Measurements from ENCODE around the gene PTP4A2.
"Not testable (repeated sequence)": the region's sequence is repeated elsewhere in the genome, so short reads cannot be mapped to it uniquely, and the experiment has no call there.

The PTP4A2 gene

DNA sequence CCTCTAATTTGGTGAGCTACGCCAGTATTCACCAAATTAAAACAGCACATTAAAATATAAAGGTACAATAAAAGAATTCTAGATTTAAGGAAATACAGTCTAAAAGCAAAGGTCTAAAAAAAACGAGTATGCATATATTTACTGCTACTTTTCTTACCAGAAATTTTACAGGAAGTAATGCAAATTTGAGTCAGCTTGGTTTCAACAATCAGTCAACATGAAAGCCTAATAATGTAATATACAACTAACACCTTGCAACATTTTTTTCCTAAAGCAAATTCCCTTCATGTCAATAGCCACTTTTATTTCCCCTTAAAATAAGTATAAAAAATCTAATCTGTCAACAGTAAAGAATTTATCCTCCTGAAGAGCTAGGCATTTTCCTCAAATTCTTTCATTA is 11.9 kb downstream of the PTP4A2 start:
- in situ Hi-C loops (cut with MboI; ENCODE audit: low sequenced_read_pairs), result no loop called here

DNA sequence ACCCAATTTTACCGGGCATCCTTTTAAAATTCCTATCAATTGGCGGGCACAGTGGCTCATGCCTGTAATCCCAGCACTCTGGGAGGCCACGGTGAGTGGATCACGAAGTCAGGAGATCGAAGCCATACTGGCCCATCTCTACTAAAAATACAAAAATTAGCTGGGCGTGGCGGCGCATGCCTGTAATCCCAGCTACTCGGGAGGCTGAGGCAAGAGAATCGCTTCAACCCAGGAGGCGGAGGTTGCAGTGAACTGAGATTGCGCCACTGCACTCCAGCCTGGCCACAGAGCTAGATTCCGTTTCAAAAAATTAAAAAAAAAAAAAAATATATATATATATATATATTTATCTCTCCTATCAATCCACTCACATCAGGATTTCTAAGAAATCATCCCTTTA is 12.3 kb downstream of the PTP4A2 start:
- in situ Hi-C loops (cut with MboI; ENCODE audit: low sequenced_read_pairs), result not testable (repeated sequence)

DNA sequence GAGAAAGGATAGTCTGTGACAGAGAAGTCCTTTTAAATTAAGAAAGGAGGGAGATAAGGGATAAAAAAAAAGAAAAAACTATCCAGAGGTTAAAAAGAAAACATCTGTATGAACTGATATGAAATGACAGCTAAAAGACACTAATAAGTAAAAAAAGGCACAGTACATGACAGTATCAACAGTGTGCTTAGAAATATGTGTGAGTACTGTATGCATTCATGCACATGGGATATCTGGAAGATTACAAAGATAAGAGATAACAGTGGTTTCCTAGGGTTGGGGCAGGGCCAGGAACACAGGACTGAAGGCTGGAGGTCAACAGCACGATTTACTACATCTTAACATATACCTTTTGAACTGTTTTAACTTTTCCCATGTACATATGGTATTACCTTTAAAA is 13.3 kb downstream of the PTP4A2 start:
- in situ Hi-C loops (cut with MboI; ENCODE audit: low sequenced_read_pairs), result no loop called here

DNA sequence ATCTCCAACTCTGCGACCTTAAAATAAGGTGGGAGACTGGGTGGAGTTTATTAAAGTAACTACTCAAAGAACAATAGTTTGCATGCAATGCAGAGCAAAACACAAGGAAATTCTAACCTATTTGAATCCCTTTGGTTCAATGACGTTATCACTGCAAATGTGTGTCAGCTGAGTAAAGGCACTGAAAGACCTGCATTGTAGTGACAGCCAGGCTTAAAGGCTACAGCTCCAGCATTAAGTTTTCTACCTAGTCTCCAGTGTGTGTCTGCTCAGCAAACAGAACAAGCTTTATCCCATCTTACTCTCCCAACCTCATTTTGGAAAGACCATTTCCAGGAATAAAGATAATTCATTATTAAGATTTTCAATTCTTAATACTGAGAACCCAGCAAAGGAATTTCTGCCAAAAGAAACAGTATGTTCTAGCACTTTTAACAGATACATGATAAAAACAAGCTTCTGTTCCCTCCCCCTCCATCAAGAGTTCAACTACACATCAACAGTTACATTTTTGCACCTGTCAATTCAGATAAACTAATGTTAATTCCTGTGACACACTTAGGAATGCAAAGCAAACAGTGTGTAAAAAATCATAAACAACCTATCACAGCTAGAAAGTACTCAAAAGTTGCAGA is 14.2 kb downstream of the PTP4A2 start:
- in situ Hi-C loops (cut with MboI; ENCODE audit: low sequenced_read_pairs), result no loop called here

DNA sequence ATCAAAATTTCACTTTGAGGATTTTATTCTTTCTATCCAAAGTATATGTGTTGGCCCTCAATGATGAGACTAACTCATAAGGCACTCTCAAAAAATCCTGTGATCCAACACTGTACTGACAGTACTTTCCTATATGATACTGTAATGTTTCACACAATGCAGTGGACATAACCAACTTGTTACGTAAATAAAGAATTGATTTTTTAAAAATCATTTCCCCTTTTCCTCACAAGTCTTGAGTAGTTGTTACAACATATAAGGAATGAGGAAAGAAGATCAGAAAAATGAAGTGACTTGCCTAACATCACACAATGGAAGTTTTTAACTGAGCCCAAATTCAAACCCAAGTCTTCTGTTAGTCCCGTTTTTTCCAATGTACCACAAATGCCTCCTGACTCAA is 17.2 kb downstream of the PTP4A2 start:
- in situ Hi-C loops (cut with MboI; ENCODE audit: low sequenced_read_pairs), result no loop called here

DNA sequence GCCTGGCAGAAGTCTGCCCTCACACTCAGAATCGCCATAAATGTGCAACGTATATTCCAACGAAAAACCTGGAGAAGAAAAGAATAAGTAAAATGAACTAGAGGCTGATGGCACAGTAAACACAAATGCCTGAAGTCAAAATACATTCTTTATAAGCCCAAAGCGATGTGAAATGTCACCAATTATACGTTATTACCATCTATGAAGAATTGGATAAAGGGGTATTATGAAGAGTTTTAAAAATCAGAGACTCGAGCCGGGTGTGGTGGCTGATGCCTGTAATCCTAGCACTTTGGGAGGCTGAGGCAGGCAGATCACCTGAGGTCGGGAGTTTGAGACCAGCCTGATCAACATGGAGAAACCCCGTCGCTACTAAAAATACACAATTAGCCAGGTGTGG is 18.6 kb downstream of the PTP4A2 start:
- in situ Hi-C loops (cut with MboI; ENCODE audit: low sequenced_read_pairs), result no loop called here

DNA sequence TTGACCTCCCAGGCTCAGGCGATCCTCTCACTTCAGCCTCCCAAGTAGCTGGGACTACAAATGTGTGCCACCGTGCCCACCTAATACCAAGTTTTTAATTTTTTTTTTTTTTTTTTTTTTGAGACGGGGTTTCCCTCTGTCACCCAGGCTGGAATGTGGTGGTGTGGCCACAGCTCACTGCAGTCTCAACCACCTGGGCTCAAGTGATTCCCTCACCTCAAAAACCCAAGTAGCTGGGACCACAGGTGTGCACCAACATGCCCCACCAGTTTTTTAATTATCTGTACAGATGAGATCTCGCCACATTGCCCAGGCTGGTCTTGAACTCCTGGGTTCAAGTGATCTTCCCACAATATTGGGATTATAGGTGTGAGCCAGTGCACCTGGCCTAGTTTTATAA is 22.7 kb downstream of the PTP4A2 start:
- in situ Hi-C loops (cut with MboI; ENCODE audit: low sequenced_read_pairs), result no loop called here

DNA sequence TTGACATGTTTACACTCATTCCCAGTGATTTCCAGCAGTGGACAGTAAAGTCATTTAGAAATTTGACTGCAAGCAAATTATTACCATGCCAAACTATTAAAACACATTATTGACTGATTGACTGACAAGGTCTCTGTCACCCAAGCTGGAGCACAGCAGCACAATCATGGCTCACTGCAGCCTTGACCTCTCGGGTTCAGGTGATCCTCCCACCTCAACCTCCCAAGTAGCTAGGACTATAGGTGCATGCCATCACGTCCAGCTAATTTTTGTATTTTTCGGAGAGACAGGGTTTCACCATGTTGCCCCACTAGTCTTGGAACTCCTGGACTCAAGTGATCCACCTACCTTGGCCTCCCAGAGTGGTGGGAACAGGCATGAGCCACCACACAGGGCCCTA is 24.2 kb downstream of the PTP4A2 start:
- in situ Hi-C loops (cut with MboI; ENCODE audit: low sequenced_read_pairs), result no loop called here

DNA sequence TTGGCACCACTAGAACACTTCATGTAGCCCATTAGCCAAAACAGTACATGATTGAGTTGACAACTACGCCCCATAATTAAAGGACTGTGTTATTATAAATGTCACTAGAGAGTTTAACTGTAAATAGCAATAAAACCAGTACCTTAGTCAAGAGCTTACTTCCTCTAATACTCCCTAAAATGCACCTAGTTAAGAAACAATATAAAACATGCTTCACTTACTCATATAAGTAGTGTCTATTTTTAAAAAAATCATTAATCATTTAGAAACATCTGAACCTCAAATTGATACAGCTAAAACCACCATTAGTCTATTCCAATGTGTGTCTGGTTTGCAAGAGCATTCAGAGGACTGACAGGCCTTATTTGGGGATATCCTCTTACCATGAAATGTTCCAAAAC is 25.3 kb downstream of the PTP4A2 start:
- in situ Hi-C loops (cut with MboI; ENCODE audit: low sequenced_read_pairs), result no loop called here

DNA sequence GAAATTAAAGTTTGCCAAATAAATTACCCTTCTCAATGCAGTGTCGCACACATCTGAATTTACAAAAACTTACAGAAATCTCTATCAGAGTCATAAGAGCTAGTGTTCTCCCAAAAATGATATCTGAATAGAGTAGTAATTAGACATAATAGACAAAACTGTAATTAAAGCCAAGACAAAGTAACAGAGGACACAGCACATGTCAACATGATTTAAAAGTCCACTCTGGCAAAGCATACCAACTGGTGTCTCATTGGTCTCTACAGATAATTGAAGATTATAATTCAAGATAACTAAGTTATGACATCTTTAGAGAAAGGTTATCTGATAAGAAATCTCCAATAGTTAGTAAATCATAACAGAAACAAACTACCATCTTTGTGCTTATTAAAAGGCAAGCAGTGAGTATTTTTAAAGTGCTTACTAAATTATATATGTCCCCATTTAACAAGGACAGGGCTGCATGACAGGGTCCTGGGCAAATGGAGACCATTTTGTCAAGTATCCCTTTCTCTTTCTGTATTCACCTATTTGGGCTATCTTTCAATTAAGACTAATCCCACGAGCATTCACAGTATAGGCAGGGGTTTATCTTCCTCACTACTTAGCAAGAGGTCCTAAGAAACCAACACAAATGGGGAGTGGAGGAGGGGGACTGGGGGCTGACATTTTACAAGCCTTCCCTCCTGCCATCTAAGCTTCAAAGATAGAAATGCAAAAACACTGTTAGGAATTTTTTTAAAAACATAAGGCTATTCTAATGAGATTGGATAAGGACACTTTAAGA is 26.0 kb downstream of the PTP4A2 start:
- in situ Hi-C loops (cut with MboI; ENCODE audit: low sequenced_read_pairs), result no loop called here

DNA sequence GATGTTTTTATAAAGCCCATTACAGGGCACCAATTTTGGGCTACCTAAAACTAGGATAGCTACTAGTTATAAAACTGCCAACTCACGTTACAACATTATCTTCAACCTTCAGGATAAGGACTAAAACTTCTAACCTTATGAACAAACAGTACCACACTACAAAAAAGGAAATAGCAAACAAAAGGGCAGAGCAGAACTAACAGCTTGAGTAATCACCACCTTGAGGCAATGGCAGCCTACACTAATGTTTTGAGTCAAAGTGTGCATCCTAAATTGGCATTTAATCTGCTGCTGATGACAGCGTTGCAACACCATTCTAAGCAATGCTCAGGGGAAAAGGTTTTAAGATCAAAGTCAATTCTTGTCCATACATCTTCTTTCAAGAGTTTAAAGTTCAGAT is 27.2 kb downstream of the PTP4A2 start:
- in situ Hi-C loops (cut with MboI; ENCODE audit: low sequenced_read_pairs), result no loop called here

DNA sequence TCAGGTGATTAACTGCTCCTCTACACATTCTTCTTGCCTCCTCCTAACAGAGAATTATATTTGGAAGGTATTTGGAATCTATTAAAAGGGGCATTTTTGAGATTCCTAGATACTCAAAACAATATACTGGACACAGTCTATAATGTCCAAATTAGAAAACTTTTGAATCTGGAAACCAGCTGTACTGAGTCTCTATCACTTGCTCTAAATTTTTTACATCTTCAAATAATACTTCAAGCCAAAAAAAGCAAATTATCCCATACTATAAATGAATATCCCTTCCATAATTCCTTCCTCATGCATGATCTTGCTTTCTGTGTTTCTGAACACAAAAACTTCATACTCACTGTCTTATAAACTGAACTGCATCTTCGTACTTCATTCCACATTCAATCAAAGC is 28.5 kb downstream of the PTP4A2 start:
- in situ Hi-C loops (cut with MboI; ENCODE audit: low sequenced_read_pairs), result no loop called here

DNA sequence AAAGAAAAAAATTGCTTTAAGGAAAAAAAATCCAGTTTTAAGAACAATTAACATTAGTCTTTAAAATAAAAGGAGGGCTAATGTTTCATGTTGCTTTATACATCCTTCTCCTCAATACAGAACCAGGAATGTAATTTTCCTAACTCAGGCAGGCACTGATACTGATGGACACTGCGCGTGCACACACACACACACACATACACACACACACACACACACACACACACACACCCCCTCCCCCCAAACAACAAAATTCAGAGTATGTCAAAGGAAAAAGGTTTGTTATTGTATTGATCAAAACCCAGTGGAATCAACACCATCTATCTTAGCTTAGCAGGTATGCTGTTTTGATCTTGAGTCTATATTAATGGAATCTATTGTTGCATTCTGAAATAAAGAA is 31.6 kb downstream of the PTP4A2 start:
- in situ Hi-C loops (cut with MboI; ENCODE audit: low sequenced_read_pairs), result no loop called here

DNA sequence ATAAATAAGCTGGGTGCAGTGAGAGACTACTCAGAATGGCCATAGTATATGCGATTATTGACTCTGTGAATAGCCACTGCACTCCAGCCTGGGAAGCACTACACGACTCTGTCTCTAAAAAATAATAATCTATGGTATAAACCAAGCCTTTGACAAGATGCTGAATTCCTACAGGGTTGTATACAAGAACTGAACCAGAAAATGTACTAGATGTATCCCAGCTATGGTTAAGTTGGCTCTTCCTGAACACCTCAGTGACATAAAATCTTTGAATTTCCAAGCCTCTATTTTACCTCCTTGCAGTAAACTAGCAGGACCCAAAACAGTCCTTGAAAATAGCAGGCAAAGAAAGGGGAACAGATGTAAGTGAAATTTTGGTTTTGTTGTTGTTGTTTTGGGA is 32.5 kb downstream of the PTP4A2 start:
- in situ Hi-C loops (cut with MboI; ENCODE audit: low sequenced_read_pairs), result no loop called here

DNA sequence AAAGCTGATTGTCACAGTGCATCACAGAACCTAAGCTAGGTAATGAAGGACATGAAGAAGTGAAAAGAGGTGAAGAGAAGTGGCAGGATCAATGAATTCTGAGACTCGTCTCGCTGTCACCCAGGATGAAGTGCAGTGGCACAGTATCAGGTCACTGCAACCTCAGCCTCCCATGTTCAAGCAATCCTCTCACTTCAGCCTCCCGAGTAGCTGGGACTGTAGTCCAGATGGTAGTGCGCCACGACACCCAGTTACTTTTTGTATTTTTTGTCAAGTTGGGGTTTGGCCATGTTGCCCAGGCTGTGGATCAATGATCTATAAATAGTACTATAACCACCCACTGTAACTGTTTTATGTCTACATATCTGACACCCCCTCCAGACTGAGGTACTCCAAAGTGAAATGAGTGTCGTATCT is 33.1 kb downstream of the PTP4A2 start:
- in situ Hi-C loops (cut with MboI; ENCODE audit: low sequenced_read_pairs), result no loop called here

DNA sequence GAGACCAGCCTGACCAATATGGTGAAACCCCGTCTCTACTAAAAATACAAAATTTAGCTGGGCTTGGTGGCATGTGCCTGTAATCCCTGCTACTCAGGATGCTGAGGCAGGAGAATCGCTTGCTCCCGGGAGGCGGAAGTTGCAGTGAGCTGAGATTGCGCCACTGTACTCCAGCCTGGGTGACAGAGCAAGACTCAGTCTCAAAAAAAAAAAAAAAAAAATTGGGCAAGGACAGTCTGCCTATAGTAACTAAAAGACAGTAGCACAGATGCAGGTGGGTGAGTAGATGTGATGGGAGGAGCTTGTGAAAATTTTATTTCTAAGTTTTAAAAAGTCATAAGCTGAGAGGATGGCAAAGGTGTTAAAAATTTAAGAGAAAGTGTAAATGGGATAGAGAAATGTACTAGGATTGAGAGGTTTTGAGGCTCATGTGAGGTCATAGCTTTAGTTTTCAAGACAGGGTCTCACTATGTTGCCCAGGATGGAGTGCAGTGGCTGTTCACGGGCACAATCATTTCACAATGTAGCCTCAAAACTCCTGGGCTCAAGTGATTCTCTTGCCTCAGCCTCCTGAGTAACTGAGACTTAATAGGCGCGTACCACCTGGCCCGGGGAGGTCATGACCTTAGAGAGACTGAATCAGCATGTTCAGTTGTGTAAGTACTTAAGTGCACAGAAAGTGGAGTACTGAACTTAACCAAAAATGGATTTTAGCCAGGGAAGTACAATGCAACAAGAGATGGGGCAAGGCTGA is 33.7 kb downstream of the PTP4A2 start:
- in situ Hi-C loops (cut with MboI; ENCODE audit: low sequenced_read_pairs), result no loop called here

DNA sequence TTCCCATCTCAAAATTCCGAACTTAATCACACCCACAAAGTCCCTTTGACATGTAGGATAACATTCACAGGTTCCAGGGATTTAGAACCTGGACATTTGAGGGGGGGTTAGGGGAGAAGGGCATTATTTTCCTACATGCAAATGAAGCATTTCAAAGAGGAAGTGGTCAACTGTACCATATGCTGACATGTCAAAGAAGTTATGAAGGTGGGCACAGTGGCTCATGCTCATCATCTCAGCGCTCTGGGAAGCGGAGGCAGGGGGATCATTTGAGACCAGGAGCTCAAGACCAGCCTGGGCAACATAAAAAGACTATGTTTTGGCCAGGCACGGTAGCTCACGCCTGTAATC is 35.7 kb downstream of the PTP4A2 start:
- in situ Hi-C loops (cut with MboI; ENCODE audit: low sequenced_read_pairs), result no loop called here

DNA sequence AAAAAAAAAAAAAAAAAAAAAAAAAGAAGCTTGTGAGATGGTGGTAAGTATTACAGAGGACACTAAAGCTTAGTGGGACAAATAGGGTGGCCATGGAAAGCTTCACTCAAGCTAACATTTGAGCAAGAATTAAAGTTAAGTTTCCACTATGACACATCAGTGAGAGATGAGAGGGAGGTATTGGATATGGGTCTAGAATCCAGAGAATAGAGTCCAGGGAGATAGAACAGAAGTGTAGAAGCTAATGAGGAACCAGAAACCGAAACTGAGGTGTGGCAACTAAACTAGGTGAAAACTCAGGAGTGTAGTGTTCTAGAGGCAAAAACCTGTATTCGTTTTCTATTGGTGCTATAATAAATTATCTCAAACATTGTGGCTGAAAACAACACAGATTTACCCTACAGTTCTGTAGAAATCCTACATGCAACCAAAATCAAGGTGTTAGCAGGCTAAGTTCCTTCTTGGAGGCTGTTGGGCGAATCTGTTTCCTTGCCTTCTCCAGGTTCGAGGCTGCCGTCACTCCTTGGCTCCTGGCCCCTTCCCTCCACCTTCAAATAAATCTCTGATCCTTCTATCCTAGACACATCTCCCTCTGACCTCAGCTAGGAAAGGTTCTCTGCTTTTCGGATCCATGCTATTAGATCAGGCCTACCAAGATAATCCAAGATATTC is 36.2 kb downstream of the PTP4A2 start:
- in situ Hi-C loops (cut with MboI; ENCODE audit: low sequenced_read_pairs), result no loop called here

DNA sequence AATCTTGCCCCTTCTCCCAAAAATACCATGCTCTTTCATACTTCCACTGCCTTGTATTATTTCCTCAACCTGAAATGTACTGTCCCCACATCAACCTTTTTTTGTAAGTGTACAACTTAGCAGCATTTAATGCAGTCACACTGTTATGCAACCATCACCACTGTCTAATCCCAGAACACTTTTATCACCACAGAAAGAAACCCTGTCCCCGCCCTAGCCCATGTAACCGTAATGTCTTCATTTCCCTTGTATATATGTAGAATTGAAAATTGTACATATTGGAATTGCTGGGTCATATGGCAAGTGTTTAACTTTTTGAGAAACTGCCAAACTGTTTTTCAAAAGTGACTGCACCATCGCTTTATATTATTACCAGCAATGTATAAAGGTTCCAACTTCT is 37.4 kb downstream of the PTP4A2 start:
- in situ Hi-C loops (cut with MboI; ENCODE audit: low sequenced_read_pairs), result no loop called here

DNA sequence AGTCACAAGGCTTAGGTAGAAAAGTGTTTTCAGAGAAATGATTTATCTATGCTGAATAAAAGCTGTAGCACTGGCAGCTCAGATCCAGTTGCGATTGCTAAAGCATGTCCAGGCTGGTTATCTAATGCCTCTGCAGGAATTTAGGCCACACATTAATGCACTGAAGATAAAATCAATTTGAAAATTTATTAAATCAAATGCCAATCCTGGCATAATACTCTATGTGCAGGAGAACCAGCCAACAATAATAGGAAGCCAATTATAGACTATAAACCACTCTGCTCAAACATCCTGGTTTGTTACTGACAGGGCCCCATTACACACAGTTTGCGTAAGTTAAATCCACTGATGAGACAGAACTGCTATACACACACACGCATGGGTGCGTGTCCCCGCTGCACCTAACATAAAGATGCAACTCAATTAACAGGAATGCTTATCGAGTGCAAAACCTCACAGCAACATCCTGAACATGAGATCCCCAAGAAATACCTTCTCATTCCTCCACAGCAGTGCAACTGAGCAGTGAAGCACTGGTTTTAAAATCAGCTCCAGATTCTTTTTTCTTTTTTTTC is 40.6 kb downstream of the PTP4A2 start:
- in situ Hi-C loops (cut with MboI; ENCODE audit: low sequenced_read_pairs), result no loop called here

DNA sequence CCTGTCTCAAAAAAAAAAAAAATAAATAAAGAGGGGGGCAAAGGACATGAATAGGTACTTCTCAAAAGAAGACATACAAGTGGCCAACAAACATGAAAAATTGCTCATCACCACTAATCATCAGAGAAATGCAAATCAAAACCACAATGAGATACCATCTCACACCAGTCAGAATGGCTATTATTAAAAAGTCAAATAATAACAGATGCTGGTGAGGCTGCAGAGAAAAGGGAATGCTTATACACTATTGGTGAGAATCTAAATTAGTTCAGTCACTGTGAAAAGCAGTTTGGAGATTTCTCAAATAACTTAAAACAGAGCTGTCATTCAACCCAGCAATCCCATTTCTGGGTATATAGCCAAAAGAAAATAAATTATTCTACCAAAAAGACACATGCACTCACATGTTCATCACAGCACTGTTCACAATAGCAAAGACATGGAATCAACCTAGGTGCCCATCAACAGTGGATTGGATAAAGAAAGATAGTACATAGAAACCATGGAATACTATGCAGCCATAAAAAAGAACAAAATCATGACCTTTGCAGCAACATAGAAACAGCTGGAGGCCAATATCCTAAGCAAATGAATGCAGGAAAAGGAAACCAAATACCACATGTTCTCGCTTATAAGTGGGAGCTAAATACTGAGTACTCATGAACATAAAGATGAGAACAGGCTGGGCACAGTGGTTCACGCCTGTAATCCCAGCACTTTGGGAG is 42.5 kb downstream of the PTP4A2 start:
- in situ Hi-C loops (cut with MboI; ENCODE audit: low sequenced_read_pairs), result not testable (repeated sequence)
